ENCODE measurements around the gene TRIM44. TPM values are rescaled to one million over a fixed set of nuclear protein-coding genes. Genes with fewer than 3 reads are reported as not detected.

The TRIM44 gene
- total RNA-seq, 1 donor from 2014 or later, result 62.8 TPM

DNA sequence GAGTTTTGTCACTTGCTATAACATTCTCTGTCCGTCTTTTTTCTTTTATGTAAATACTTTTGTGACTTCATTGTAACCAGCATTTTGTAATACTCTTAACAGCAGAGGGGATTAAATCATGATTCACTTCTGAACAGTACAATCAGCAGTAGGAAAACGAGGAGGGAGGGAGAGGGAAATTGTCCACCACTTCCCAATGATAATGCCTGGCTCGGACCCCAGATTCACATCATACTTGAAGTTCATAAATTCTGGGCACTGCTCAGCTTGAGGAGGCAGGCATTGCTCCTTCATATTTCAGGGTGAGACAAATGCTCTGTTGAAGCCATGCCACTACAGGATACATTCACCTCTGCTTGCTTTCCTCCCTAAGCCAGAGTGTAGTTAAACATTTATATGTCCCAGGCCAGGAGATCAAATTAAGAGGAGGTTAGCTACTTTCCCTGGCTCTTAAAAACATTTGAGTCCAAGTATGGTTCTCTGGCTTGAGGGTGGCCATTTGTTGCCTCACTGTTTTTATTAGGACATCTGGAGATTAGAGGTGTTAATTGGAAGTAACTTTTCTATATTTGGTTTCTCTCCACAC is 152.2 kb downstream of the TRIM44 start:
- intact Hi-C loops (cut with DNase I), result no loop called here
- TF ChIP-seq, protein P1, sequence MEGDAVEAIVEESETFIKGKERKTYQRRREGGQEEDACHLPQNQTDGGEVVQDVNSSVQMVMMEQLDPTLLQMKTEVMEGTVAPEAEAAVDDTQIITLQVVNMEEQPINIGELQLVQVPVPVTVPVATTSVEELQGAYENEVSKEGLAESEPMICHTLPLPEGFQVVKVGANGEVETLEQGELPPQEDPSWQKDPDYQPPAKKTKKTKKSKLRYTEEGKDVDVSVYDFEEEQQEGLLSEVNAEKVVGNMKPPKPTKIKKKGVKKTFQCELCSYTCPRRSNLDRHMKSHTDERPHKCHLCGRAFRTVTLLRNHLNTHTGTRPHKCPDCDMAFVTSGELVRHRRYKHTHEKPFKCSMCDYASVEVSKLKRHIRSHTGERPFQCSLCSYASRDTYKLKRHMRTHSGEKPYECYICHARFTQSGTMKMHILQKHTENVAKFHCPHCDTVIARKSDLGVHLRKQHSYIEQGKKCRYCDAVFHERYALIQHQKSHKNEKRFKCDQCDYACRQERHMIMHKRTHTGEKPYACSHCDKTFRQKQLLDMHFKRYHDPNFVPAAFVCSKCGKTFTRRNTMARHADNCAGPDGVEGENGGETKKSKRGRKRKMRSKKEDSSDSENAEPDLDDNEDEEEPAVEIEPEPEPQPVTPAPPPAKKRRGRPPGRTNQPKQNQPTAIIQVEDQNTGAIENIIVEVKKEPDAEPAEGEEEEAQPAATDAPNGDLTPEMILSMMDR (IDR thresholded peaks at IDR 0.05), result no peak
- H3K27ac ChIP-seq, result no peak overlapping the region
- H3K36me3 ChIP-seq, result peaks cover under 1% of the 10 kb centered on the region
- no peaks in the 10 kb centered on the region for H3K4me1 ChIP-seq
- no peaks in the 10 kb centered on the region for H3K27me3 ChIP-seq (ENCODE audit: low read depth)
- no peak for DNase-seq
- H3K9me3 ChIP-seq, result no peaks in the 10 kb centered on the region
- H3K4me3 ChIP-seq, result no peak overlapping the region
- ATAC-seq, result no peak

DNA sequence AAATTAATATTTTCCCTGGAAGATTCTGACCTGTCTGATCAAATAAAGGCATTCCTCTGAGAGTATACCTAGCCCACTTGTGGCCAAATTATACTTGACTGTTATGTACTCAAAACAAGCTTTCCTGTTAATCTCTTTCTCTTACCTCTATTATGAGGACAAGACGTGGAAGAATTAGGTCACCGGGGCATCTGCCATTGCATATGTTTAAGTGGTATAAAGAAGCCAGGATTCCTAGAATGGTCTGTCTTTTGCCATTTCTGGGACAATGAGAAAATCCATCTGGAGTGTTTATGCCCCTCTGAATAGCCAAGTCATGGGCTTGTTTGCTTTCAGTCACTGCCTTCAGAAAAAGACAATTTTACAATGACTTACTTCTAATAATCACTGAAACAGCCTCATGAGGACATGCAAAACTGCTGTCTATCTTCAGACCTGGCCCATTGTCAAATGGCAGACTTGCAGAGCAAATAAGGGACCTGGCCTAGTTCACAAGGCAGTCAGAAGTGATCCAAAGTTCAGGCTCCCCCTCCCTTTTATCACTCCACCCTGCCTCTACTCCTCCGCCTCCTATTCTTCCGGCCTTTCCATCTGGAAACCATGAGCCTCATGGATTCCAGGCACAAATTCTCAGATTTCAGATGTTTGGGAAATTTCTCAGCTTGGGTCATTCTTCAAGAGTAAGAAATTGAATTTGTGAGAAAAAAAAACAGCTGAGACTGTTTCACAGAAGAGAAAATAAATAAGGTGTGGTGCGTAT is 153.2 kb downstream of the TRIM44 start:
- Histone ChIP-seq H3K27me3 (ENCODE audit: low read depth) (no peaks in the 10 kb centered on the region), H3K27ac (no peak overlapping the region), H3K4me3 (no peak overlapping the region), H3K9me3 (no peaks in the 10 kb centered on the region), H3K4me1 (no peaks in the 10 kb centered on the region), H3K36me3 (no peaks in the 10 kb centered on the region)
- ATAC-seq (peak in 1 of 2 donors; percentile 18), DNase-seq (no peak)
- TF ChIP-seq, protein P1 (IDR thresholded peaks at IDR 0.05), result no peak
- intact Hi-C loops (cut with DNase I), result no loop called here

DNA sequence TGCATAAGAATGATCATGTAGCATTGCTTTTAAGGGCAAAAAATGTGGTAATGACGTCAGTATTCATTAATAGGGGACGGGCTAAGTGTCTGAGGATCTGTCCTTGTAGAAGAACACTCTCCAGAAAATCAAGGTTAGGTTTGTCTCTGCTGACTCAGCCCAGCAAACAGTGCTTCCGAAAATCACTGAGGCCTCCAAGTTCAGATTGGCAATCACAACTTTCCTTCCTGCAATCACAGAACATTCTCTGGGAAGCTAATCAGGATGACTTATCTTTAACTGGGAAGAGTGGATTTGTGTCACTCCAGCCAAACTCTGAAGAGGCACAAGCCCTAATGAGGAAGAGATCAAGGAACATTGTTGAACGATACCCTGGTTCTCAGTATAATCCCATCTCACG is 158.0 kb downstream of the TRIM44 start:
- no peak for DNase-seq
- H3K36me3 ChIP-seq, result no peaks in the 10 kb centered on the region
- no peak overlapping the region for H3K4me3 ChIP-seq
- no peak overlapping the region for H3K27ac ChIP-seq
- no peaks in the 10 kb centered on the region for H3K9me3 ChIP-seq
- TF ChIP-seq, protein P1 (IDR thresholded peaks at IDR 0.05), result no peak
- peaks cover 22% of the 10 kb centered on the region for H3K4me1 ChIP-seq
- H3K27me3 ChIP-seq (ENCODE audit: low read depth), result no peaks in the 10 kb centered on the region
- ATAC-seq, result no peak
- intact Hi-C loops (cut with DNase I), result no loop called here

- intact Hi-C loops (cut with DNase I), result no loop called here
- H3K4me1 ChIP-seq, result peaks cover 22% of the 10 kb centered on the region
- ATAC-seq (peak in 1 of 2 donors; percentile 4), DNase-seq (no peak)
- no peaks in the 10 kb centered on the region for H3K36me3 ChIP-seq
- no peaks in the 10 kb centered on the region for H3K27me3 ChIP-seq (ENCODE audit: low read depth)
- no peaks in the 10 kb centered on the region for H3K9me3 ChIP-seq
- TF ChIP-seq, protein P1 (IDR thresholded peaks at IDR 0.05), result no peak
- H3K4me3 ChIP-seq, result no peak overlapping the region
- no peak overlapping the region for H3K27ac ChIP-seq
Observed at GRCh38 chr11:35822815-35823495, 160.4 kb downstream of the TRIM44 start.

DNA sequence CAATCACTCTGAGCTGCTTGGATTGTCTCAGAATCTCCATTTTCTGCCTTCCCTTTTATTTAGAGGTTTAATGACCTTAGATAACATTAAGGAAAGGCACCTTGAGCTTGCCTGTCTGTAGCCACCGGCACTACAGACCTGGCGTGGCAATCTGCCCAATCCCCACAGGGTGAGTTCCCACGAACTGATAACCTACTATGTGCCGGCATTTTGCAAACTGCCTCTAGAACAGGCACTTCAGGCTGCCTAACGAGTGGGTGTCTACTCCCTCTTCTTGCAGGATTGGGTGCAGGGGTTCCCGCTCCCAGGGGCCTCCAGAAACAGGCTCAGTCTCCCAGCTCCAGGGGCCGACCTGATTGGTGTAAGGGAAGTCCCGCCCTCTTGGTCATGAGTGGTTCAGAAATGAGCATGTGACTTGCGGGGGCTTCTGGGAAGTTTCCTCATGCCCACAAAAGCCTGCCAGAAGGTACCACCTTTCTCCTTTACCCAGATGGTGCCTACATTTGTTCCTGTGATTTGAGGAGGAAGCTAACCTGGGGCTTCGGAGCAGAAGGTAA is 161.2 kb downstream of the TRIM44 start:
- H3K4me3 ChIP-seq, result no peak overlapping the region
- ATAC-seq (no peak), DNase-seq (no peak)
- peaks cover 22% of the 10 kb centered on the region for H3K4me1 ChIP-seq
- H3K36me3 ChIP-seq, result no peaks in the 10 kb centered on the region
- H3K27ac ChIP-seq, result no peak overlapping the region
- intact Hi-C loops (cut with DNase I), result no loop called here
- TF ChIP-seq, protein P1 (IDR thresholded peaks at IDR 0.05), result no peak
- H3K9me3 ChIP-seq, result no peaks in the 10 kb centered on the region
- no peaks in the 10 kb centered on the region for H3K27me3 ChIP-seq (ENCODE audit: low read depth)
